Measurements from ENCODE around the gene PPP3R2.

PPP3R2 gene

DNA sequence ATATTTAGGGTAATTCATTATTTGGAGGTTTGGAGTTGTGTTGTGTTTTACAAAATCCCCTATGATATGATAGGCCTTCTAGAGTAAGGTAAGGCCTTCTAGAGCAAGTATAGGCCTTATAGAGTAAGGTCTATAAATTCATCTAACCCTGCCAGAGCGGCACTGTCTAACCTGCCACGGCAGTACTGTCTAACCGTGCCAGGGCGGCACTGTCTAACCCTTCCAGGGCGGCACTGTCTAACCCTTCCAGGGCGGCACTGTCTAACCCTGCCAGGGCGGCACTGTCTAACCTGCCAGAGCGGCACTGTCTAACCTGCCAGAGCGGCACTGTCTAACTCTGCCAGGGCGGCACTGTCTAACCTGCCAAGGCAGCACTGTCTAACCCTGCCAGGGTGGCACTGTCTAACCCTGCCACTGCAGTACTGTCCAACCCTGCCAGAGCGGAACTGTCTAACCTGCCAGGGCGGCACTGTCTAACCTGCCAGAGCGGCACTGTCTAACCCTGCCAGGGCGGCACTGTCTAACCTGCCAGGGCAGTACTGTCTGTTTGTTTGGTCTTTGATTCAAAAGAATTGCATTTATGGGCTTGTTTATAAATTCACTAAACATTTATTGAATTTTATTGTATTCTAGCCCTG, 51.6 kb downstream of the PPP3R2 start:
- TF ChIP-seq, protein P1, sequence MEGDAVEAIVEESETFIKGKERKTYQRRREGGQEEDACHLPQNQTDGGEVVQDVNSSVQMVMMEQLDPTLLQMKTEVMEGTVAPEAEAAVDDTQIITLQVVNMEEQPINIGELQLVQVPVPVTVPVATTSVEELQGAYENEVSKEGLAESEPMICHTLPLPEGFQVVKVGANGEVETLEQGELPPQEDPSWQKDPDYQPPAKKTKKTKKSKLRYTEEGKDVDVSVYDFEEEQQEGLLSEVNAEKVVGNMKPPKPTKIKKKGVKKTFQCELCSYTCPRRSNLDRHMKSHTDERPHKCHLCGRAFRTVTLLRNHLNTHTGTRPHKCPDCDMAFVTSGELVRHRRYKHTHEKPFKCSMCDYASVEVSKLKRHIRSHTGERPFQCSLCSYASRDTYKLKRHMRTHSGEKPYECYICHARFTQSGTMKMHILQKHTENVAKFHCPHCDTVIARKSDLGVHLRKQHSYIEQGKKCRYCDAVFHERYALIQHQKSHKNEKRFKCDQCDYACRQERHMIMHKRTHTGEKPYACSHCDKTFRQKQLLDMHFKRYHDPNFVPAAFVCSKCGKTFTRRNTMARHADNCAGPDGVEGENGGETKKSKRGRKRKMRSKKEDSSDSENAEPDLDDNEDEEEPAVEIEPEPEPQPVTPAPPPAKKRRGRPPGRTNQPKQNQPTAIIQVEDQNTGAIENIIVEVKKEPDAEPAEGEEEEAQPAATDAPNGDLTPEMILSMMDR (IDR thresholded peaks at IDR 0.05): no peak
- H3K36me3 ChIP-seq: peaks cover 92% of the 10 kb centered on the region
- H3K27me3 ChIP-seq: no peaks in the 10 kb centered on the region
- H3K27ac ChIP-seq: no peak overlapping the region
- H3K9me3 ChIP-seq: no peaks in the 10 kb centered on the region
- no peaks in the 10 kb centered on the region for H3K4me1 ChIP-seq (ENCODE audit: control insufficient read depth in 1 of 2, insufficient read depth in 1 of 2, low read depth in 1 of 2, low read length in 1 of 2)
- no peak overlapping the region for H3K4me3 ChIP-seq (ENCODE audit: low read depth in 1 of 2, low read length in 1 of 2)
